Heart left ventricle (tissue), 16 donors: ENCODE measurements around the gene PRSS2. TPM values are rescaled to one million over a fixed set of nuclear protein-coding genes. Genes with fewer than 3 reads are reported as not detected.

Experiments used
- ATAC-seq, 4 donors: fragments of 200-7000 bp; cut with Tn5 transposase; one replicate each; pipeline ENCODE4 v1.9.1; 2020 to 2022; ENCODE audit warnings: moderate library complexity in 4 of 4, mild to moderate bottlenecking in 3 of 4, moderate number of reproducible peaks in 1 of 4
- DNase-seq, 5 donors: peaks; one replicate each; pipeline ENCODE4 v3.0.0-alpha.2; 2020
- H3K27ac ChIP-seq, 12 donors: fragments of 200-600 bp; sonication (generic) in 4 of 12; one replicate each; pipeline versions ENCODE4 v1.5.0 to v1.8.0; 2016 to 2022; ENCODE audit warnings: mild to moderate bottlenecking in 2 of 12
- H3K27me3 ChIP-seq, 9 donors: fragments of 200-600 bp; sonication (generic) in 2 of 9; one replicate each; pipeline versions ENCODE4 v1.5.1 to v1.8.0; 2016 to 2022; ENCODE audit warnings: mild to moderate bottlenecking in 3 of 9
- H3K36me3 ChIP-seq, 9 donors: fragments of 200-600 bp; sonication (generic) in 2 of 9; one replicate each; pipeline versions ENCODE4 v1.5.0 to v1.8.0; 2018 to 2022; ENCODE audit warnings: mild to moderate bottlenecking in 2 of 9
- H3K4me1 ChIP-seq, 12 donors: fragments of 200-600 bp; sonication (generic) in 4 of 12; one replicate each; pipeline versions ENCODE4 v1.5.0 to v1.8.0; 2016 to 2022; ENCODE audit warnings: mild to moderate bottlenecking in 3 of 12
- H3K4me3 ChIP-seq, 12 donors: fragments of 200-600 bp; sonication (generic) in 4 of 12; one replicate each; pipeline versions ENCODE4 v1.5.0 to v1.8.0; 2017 to 2022; ENCODE audit warnings: mild to moderate bottlenecking in 9 of 12, moderate library complexity in 4 of 12
- H3K9me3 ChIP-seq, 12 donors: fragments of 200-600 bp; sonication (generic) in 4 of 12; one replicate each; pipeline versions ENCODE4 v1.5.0 to v1.8.0; 2016 to 2022; ENCODE audit warnings: mild to moderate bottlenecking in 1 of 12
- CTCF ChIP-seq, 12 donors: fragments of 200-600 bp; sonication (generic) in 4 of 12; IDR thresholded peaks; one replicate each; pipeline versions ENCODE4 v1.5.0 to v1.8.0; 2018 to 2022; ENCODE audit warnings: antibody characterized with exemption in 12 of 12, mild to moderate bottlenecking in 5 of 12
- POLR2A ChIP-seq, 2 donors: fragments of 450-650 bp; IDR thresholded peaks; one replicate each; pipeline ENCODE4 v1.6.1; 2017; ENCODE audit warnings: antibody characterized with exemption in 2 of 2, mild to moderate bottlenecking in 2 of 2, moderate library complexity in 2 of 2
- WGBS, 4 donors: extraction: QIAGEN DNeasy Blood & Tissue Kit in 2 of 4; methylation state at CpG; one replicate each; pipeline versions ENCODE4 v1.1.5 to v1.1.7; 2013 to 2018; 5-methylcytosine and 5-hydroxymethylcytosine counted together
- intact Hi-C, 10 donors: fragments of 100-400 bp; cut with DNase I; formaldehyde crosslinking; loops; one replicate each; pipeline versions ENCODE4 v1.11.1 to v1.14.2; 2022
- polyA plus RNA-seq, 2 donors: library from polyadenylated mRNA; stranded (reverse); fragments of 200-250 nt; gene quantifications; one replicate each; pipeline ENCODE4 v1.2.3, GENCODE V29; 2013
- total RNA-seq, 9 donors: library from RNA; depleted of rRNA in 2 of 9; stranded (reverse); fragments of >200 nt in 2 of 9; fragmentation: NEBNext Ultra II Directional in 3 of 9; extraction: Animal tissue kit (Norgen Biotek cat#: 25700) in 3 of 9; gene quantifications; one replicate each; pipeline versions ENCODE4 v1.1.0 to v1.2.4, GENCODE V29; 2016 to 2023
- donor health status: ischemic (EF 13 %, LVEDD 7.1; RV severe dilation, severe dysfunction).
- donor health status: healthy with polysubstance abuse.
- donor health status: DM: no; HTN: yes; CAD: no.
- donor health status: DM: no; HTN: no; CAD: no.
- donor health status: ischemic (EF 25% LVEDD 6.9; RV normal size, moderate dysfunction).
- donor health status: ischemic (EF 25% LVEDD 5.7; RV mildly dilated, moderate dysfunction).
- donor health status: healthy.
- donor health status: DM: yes; HTN: yes; CAD: no.
- donor health status: ischemic (EF 35%, LVEDD 5.7; RV mildly dilated, moderate dysfunction).
- donor health status: nonischemic (EF 11% LVEDD 7.7; RV severe dilation, severe dysfunction).
- donor health status: DM: yes; HTN: yes; CAD: no.
- donor health status: PGD.
- donor health status: ischemic (EF 29% LVEDD 5.4; RV normal size, mild dysfunction).
- donor health status: nonischemic (EF 23%, LVEDD 6.1; RV moderate dilation, normal function).

PRSS2 gene
- total and polyA plus RNA-seq, 11 donors: 1.0 to 8.4 (median 5.9) TPM; not detected in 5

GRCh38 chr7:142812437-142813215, 41.9 kb downstream of the PRSS2 start:
- Histone ChIP-seq H3K9me3 (no peaks in the 10 kb centered on the region), H3K27me3 (peaks cover 0 to 77% (median 23%) of the 10 kb centered on the region in 9 donors), H3K4me3 (no peak overlapping the region), H3K36me3 (no peaks in the 10 kb centered on the region), H3K27ac (no peak overlapping the region), H3K4me1 (peaks cover 0 to 6% (median 0%) of the 10 kb centered on the region in 12 donors)
- WGBS, 4 donors: 22 to 35% (median 27%) methylated on average over 3 to 7 of the region's 7 CpGs
- no peak for TF ChIP-seq POLR2A (IDR thresholded peaks at IDR 0.05)
- no peak for ATAC-seq
- intact Hi-C loops: loop anchor here in 2 of 10 donors (10.0 kb wide), 1 partner anchor 178 kb away; no protein-coding TSS in a partner anchor
- DNase-seq: no peak

GRCh38 chr7:142813226-142813625, 42.5 kb downstream of the PRSS2 start:
- intact Hi-C loops: loop anchor here in 2 of 10 donors (10.0 kb wide), 1 partner anchor 178 kb away; no protein-coding TSS in a partner anchor

GRCh38 chr7:142813699-142814098, 42.9 kb downstream of the PRSS2 start:
- Histone ChIP-seq H3K4me1 (no peaks in the 10 kb centered on the region), H3K36me3 (no peaks in the 10 kb centered on the region), H3K27ac (no peak overlapping the region), H3K9me3 (no peaks in the 10 kb centered on the region), H3K4me3 (no peak overlapping the region), H3K27me3 (peaks cover 0 to 74% (median 23%) of the 10 kb centered on the region in 9 donors)
- no peak for TF ChIP-seq POLR2A (IDR thresholded peaks at IDR 0.05)
- no peak for TF ChIP-seq CTCF (IDR thresholded peaks at IDR 0.05)
- ATAC-seq (no peak), DNase-seq (no peak)
- intact Hi-C loops: loop anchor here in 2 of 10 donors (10.0 kb wide), 1 partner anchor 179 kb away; no protein-coding TSS in a partner anchor
- 40 to 64% (median 54%) methylated on average over 1 of the region's 1 CpG for WGBS, 4 donors

More at GRCh38 chr7:142813226-142813625, 42.5 kb downstream of the PRSS2 start:
- DNase-seq: no peak
- Histone ChIP-seq H3K4me3 (no peak overlapping the region), H3K4me1 (peaks cover 0 to 2% (median 0%) of the 10 kb centered on the region in 12 donors), H3K27me3 (peaks cover 0 to 75% (median 23%) of the 10 kb centered on the region in 9 donors), H3K36me3 (no peaks in the 10 kb centered on the region), H3K9me3 (no peaks in the 10 kb centered on the region), H3K27ac (no peak overlapping the region)
- TF ChIP-seq CTCF (IDR thresholded peaks at IDR 0.05): no peak
- no peak for TF ChIP-seq POLR2A (IDR thresholded peaks at IDR 0.05)
- no peak for ATAC-seq
- 9 to 22% (median 12%) methylated on average over 1 to 2 of the region's 2 CpGs for WGBS, 4 donors

- no peak overlapping the region for H3K27ac ChIP-seq
- peaks cover 0 to 74% (median 20%) of the 10 kb centered on the region in 9 donors for H3K27me3 ChIP-seq
- no peak for ATAC-seq
- WGBS, 4 donors: 66 to 79% (median 71%) methylated on average over 2 of the region's 2 CpGs
- H3K9me3 ChIP-seq: no peaks in the 10 kb centered on the region
- H3K36me3 ChIP-seq: no peaks in the 10 kb centered on the region
- no peak overlapping the region for H3K4me3 ChIP-seq
- no peaks in the 10 kb centered on the region for H3K4me1 ChIP-seq
- intact Hi-C loops: loop anchor here in 2 of 10 donors (10.0 kb wide), 1 partner anchor 180 kb away; no protein-coding TSS in a partner anchor
- no peak for DNase-seq
- TF ChIP-seq POLR2A (IDR thresholded peaks at IDR 0.05) (no peak), CTCF (IDR thresholded peaks at IDR 0.05) (no peak)
These were observed 43.7 kb downstream of the PRSS2 start for GRCh38 chr7:142814451-142814850.
